ENCODE measurements around the gene FHIT.

The FHIT gene

DNA sequence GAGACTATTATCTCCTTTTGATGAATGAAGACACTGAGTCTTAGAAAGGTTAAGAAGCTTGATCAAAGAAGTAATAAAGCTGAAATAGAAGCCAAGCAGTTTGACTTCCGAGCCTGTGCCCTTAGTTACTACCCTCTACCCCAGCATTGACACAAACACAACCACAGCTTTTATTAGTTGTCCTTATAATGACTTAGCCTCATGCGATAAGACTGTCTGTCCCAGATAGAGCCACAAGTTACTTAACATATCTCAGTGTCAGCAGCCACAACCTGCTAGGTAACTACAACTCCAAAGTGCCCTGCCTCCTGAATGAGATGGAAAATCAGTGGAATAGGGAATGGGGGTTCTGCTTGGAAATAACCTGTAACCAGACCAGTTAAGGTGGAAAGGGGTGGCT lies 1419.9 kb downstream of the FHIT start:
- DNase-seq (ENCODE audit: low read depth), result no peak
- no peak overlapping the region for H3K4me3 ChIP-seq (ENCODE audit: low read length)
- TF ChIP-seq, protein P1, sequence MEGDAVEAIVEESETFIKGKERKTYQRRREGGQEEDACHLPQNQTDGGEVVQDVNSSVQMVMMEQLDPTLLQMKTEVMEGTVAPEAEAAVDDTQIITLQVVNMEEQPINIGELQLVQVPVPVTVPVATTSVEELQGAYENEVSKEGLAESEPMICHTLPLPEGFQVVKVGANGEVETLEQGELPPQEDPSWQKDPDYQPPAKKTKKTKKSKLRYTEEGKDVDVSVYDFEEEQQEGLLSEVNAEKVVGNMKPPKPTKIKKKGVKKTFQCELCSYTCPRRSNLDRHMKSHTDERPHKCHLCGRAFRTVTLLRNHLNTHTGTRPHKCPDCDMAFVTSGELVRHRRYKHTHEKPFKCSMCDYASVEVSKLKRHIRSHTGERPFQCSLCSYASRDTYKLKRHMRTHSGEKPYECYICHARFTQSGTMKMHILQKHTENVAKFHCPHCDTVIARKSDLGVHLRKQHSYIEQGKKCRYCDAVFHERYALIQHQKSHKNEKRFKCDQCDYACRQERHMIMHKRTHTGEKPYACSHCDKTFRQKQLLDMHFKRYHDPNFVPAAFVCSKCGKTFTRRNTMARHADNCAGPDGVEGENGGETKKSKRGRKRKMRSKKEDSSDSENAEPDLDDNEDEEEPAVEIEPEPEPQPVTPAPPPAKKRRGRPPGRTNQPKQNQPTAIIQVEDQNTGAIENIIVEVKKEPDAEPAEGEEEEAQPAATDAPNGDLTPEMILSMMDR (conservative IDR thresholded peaks at IDR 0.05; ENCODE audit: low read depth, low read length), result no peak

DNA sequence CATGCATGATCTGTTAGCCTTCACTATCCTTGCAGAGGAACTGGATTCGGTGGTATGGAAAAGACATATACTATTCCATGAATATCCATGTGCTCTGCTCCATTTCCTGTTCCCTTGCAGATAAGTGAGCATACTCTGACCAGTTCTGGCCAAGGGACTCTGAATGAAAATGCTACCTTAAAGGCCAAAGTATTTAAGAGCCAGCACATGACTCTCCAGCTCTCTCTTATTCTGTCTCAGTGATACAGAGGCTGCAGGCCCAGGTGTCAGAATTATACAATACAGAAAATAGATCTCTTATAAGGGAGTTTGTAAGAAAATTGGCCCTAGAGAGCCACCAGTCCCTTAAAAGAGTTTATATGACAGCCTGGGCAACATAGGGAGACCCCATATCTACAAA lies 1421.7 kb downstream of the FHIT start:
- no peak overlapping the region for H3K4me3 ChIP-seq (ENCODE audit: low read length)
- no peak for DNase-seq (ENCODE audit: low read depth)
- TF ChIP-seq, protein P1 (conservative IDR thresholded peaks at IDR 0.05; ENCODE audit: low read depth, low read length), result no peak

DNA sequence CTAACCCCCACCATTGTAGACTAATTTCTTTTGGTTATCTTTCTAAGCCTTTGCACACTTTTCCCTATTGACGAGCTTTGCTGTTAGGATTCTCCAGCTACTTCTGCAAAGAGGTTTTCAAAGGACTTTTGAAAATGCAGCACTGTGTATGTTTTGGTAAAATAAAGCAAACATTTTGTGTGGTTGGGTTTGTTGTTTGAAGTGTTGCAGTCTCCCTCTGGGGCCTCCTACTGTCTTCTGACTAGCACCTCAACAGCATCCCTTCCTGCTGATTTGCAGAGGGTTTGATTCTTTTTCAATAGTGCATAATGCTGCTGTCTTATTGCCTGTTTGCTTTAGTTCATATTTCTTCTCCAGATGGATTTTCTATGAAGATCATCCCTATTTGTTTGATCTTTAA lies 1426.4 kb downstream of the FHIT start:
- DNase-seq (ENCODE audit: low read depth), result no peak
- no peak overlapping the region for H3K4me3 ChIP-seq (ENCODE audit: low read length)
- TF ChIP-seq, protein P1 (conservative IDR thresholded peaks at IDR 0.05; ENCODE audit: low read depth, low read length), result no peak

DNA sequence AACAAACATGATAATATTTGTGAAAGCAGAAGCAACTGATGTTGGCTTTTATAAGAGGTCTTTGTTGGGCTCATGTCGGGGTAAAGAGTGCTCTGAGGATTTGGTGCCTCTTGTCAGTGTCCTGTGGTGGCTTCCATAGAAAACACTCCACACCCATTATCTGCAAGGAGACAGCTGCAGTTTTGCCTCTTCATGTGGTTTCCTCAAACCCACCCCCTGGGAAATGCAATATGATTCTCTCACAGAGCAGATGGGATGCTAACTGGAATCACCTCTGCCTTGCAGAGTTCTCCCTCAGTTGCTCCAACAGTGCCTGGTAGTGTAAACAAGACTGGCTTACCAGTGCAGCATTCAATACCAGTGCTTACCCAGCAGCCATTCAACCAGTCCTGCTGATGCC lies 1430.0 kb downstream of the FHIT start:
- TF ChIP-seq, protein P1 (conservative IDR thresholded peaks at IDR 0.05; ENCODE audit: low read depth, low read length), result no peak
- no peak for DNase-seq (ENCODE audit: low read depth)

DNA sequence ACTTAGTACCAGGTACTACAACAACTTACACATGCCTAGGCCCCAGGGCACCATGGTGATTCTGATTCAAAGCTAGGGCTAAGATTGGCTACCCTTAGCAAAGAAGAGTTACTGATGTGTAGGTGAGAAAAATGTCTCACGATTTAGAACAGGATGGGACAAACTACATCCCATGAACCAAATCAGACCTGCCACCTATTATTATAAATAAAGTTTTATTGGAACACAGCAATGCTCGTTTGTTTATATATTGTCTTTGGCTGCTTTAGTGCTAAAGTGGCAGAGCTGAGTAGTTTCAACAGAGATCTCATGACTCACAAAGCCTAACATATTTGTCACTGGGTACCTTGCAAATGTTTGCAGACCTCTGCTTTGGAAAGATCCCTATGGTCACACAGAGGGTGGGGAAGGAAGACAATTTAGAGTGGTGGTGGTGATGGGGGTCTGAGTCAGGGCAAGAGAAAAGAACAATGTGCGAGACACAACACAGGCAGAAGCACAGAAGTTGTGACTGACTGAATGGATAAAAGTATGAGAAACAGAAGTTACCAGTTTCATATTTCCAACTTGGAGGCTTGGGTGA lies 1430.8 kb downstream of the FHIT start:
- TF ChIP-seq, protein P1 (conservative IDR thresholded peaks at IDR 0.05; ENCODE audit: low read depth, low read length), result no peak
- no peak overlapping the region for H3K4me3 ChIP-seq (ENCODE audit: low read length)
- no peak for DNase-seq (ENCODE audit: low read depth)

More for the DNA sequence above, 1430.0 kb downstream of the FHIT start:
- no peak overlapping the region for H3K4me3 ChIP-seq (ENCODE audit: low read length)

DNA sequence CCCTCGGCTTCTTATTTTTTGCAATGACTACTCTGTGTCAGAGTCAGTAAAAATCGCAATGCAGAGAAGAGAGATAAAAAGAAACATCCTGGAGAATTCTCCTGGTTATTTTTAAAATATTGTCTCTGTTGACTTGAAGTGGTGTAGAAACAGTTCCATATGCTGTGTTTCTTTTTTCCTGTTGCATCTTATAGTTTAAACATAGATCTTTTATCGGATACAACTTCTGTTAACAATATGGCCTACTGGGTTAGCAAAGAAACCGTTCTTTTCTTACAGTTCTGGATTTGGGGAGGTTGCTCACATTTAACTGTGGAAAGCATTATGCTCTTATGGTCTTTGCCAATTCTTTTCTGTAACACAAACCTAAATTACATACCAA lies 1432.3 kb downstream of the FHIT start:
- DNase-seq (ENCODE audit: low read depth), result no peak
- no peak overlapping the region for H3K4me3 ChIP-seq (ENCODE audit: low read length)
- TF ChIP-seq, protein P1 (conservative IDR thresholded peaks at IDR 0.05; ENCODE audit: low read depth, low read length), result no peak

DNA sequence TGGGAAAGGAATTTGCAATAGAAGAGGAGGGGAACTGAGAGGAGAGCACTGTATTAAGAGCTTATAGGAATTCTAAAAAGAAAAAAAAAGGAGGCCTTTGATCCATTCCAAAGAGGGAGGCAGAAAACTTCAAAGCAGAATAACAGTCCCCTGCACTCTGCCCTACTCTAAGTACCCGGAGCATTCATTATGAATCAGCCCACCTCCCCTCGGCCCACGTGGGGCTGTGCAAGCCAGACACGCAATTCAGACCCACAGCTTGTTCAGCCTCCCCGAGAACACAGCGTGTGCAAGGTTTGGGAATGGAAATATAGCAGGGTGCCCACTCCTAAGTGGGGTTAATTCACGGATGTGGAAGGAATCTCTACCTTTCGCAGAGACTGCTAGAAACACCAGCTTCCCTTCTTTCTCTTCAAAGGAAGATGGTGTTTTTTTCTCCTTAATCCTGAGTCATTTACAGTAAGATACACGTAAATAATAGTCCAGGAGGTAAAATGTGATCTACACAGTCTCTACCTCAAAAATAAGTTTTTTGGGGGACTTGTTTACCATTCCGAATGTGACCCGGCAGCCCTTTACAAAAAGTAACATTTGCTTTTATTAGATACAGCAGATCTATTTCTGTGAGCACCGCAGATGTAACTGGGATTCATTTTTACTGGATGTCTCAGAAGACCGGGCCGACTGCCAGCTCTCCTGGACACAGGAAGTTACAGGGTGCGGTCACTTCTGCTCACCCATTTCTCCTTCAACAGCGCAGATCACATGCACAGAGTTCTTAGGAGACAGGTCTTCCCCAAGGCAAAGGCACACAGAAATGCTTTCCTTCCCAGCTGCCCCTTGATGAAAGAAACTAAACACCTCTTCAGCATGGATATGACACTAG lies 1433.0 kb downstream of the FHIT start:
- H3K4me3 ChIP-seq (ENCODE audit: low read length), result peak overlapping the region; percentile 33
- peak; percentile 72 for DNase-seq (ENCODE audit: low read depth)
- TF ChIP-seq, protein P1 (conservative IDR thresholded peaks at IDR 0.05; ENCODE audit: low read depth, low read length), result no peak
